GM19468 (cell line): ENCODE measurements around the gene LRRC26.
"Not testable (repeated sequence)": the region's sequence is repeated elsewhere in the genome, so short reads cannot be mapped to it uniquely, and the experiment has no call there.

ENCODE experiments used
- ATAC-seq: cut with Tn5 transposase; IDR thresholded peaks from one replicate; pipeline ENCODE4 v1.9.1; 2021; ENCODE audit warnings: mild to moderate bottlenecking, moderate library complexity, moderate number of reproducible peaks; ENCODE audit not compliant: unreplicated experiment; ENCODE audit errors: extremely low read depth

Gene LRRC26

DNA sequence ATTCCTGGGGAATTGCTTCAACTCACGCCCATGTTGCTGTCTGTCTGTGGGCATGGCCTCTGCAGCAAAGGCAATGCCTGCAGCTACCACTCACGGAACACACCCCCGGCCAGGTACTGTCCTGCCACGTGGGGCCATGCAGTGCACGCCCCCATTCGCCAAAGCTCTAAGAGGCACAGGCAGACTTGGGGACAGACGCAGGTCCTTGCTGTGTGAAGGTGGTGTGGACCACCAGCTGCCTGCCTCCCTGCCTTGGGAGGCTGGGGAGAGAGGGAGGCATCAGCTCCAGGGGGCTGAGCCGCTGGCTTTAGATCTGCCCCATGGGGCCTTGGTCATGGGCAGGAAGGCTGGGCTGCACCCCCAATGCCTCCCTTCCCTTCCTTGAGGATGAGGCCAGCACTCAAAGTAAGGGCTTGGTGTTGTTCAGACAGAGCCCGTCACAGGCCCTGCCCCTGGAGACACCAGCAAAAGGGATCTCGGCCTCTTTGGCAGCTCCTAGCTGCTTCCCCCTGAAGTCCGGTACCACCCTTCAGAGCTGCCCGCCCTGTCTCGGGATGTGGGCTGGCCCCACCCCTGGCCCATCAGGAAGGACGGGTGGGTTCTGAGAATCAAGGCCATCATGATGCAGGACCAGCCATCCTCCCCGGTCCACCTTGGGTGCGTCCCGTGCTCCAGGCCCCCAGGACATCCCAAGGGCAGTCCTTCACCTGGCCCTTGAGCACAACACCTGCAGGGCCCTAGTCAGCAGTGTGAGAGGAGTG lies 28.6 kb downstream of the LRRC26 start:
- no peak for ATAC-seq

DNA sequence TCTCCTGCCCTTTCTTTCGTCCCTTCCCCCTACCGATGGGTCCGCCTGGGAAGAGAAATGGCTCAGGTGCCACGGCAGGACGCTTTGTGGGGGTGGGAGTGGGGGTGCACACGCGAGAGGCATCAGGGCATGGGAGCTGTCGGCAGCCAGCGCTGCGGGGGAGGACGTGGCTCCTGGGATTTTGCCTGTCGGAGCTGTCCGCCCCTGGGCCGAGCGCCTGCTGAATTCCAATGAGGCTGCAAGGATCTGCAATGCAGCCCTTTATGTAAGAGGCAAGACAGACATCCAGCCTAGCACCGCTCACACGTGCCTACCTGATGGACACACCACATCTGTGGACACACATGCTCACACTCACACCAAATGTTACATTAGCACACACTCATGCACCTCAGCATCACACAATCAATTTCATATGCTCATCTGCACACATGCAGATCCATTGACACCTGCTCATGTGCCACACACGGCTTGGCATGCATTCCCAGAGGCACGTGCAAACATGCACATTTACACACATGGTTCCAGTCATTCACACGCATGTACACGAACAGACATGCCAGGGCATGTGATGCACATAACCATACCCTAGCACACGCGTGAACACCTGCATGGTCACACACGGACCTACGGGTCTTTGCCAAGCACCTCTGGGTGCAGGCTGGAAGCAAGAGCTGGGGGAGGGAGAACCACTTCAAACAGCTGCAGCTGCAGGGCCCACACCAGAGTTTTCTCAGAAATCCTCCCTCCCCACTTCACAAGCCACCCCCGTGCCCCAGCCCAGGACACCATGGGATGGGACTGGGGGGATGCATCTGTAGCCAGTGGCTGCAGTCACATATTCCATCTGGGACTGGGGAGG lies 29.5 kb downstream of the LRRC26 start:
- ATAC-seq: no peak

GRCh38 chr9:137139468-137140150 lies 30.2 kb downstream of the LRRC26 start:
- no peak for ATAC-seq

- ATAC-seq: no peak
These were observed 31.0 kb downstream of the LRRC26 start, which contains the start of gene GRIN1 for GRCh38 chr9:137138722-137139467. TSS of gene GRIN1 (plus strand) at chr9:137139154. CDS start at chr9:137139487, 333 bp downstream.

DNA sequence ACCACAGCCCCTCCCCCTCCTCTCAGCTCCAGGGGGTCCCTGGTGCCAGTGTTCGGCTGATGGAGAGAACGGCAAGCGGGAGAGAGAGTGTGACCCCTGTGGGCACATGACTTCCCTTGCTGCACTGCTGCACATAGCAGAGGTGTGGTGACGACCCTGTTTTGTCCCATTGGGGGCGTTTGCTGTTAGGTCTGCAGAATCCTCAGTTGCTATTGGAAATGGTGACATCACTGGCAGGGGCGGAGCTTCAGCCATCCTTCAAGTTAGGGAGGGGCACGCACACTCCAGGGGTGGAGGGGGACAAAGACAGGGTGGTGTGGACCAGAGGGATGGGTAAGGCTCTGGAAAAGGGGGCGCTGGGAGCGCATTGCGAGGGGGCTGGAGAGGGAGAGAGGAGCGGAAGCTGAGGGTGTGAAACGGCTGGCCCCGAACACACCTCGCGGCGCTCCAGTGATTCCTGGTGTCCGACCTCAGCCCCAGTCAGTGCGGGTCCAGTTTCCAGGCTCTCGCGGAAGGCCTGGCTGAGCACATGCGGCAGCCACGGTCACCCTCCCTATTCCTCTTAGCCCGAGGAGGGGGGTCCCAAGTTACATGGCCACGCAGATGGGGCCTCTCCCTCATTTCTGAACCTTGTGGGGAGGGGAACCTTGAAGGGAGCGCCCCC lies 31.7 kb downstream of the LRRC26 start:
- ATAC-seq: no peak

DNA sequence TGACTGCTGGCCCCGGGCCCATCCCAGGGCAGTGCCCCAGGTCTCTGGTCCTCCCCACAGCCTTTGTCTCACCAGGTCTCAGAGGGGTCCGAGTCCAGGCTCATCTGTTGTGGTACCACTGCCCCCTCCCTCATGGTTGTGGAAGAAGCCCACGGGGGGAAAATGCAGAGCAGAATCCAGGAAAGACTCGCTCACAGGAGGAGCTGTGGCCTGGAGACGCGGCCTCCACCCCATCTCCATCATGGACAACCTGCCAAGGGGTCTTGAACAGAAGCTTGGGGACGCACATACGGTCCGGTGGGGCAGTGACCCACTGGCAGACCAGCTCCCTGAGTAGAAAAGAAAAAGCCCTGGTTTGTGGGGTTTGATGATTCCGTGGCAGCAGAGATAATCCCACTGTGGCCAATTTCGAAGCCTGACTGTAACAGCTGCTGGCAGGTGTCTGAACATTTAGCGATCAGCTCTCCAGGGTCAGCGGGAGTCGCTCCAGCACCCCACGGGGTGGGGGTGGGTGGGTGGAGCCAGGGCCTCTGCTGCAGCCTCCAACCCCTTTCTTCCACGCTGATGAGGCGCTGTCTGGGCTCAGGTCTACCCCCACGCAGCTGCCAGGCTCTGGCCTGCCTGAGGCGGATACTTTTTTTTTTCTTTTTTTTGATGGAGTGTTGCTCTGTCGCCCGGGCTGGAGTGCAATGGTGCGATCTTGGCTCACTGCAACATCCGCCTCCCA lies 32.8 kb downstream of the LRRC26 start:
- ATAC-seq: no peak

- no peak for ATAC-seq
These were observed 33.5 kb downstream of the LRRC26 start for GRCh38 chr9:137136261-137136880.

DNA sequence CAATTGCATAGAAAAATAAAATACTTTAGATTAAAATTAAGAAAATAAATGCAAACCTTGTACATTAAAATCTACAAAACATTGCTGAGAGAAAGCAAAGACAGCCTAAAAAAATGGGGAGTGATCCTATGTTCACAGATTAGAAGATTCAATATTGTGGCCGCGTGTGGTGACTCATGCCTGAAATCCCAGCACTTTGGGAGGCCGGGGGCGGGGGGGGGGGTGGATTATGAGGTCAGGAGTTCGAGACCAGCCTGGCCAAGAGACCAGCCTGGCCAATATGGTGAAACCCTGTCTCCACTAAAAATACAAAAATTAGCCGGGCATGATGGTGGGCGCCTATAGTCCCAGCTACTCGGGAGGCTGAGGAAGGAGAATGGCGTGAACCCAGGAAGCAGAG lies 34.7 kb downstream of the LRRC26 start:
- ATAC-seq: not testable (repeated sequence)

GRCh38 chr9:137134191-137134590 lies 35.7 kb downstream of the LRRC26 start:
- ATAC-seq: no peak

GRCh38 chr9:137130176-137130755 lies 39.6 kb downstream of the LRRC26 start:
- ATAC-seq: no peak

DNA sequence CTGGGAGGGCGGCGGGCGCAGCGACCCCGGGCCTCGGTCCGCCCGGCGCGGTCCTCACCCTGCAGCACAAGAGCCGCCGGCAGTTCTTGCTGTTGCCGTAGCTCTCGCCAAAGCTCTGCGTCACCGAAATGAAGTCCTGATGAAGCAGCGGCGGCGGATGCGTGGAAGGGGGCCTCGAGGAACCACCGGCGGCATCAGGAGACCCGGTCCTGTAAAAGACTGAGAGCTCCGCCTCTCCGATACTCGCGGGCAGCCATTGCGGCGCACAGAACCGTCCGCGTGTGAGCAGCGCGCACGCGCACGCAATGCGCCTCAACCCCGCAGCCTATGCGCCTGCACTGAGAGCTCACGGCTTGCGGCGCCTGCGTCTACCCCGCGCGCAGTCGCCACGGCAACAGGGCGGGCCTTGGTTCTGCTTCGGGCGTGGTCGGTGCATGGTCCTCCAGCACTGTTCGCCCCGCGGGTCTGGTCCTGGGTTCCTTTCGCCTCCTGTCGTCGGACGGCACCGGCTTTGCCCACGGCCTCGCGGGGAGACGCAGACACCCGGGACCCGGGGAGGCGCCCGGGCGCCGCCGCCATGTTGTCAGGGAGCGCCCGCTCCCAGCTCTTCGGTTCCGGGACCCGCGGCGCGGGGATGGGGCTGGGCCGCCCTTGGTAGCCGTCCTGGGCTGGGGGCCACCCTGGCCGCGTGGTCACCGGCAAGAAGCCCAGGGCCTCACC lies 40.2 kb downstream of the LRRC26 start:
- ATAC-seq: peak; percentile 62

DNA sequence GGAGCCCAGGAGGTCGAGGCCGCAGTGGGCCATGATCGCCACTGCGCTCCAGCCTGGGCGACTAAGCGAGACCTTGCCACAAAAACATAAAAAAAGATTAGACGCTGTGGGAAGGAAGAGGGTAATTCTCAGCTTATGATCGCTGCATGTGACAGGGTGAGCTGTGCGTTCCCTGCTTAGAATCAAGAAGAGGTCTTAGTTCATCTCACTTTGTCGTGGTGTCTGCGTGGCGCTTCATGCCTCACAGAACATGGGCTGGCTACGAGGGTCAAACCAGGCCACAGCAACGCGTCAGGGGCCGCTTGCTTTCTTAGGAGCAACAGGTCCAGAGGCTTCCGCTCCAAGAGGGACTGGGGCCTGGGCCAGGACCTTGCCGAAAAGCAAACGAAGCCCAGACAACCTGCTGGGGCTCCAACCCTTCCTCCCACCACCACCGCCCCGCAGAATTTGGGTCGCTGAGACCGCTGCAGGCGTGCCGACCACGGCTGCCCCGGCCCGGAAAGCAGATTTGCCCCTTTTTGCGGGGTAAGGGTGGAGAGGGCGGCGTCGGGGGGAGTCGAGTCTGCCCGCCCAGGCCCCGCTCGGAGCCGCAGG lies 40.9 kb downstream of the LRRC26 start:
- no peak for ATAC-seq

DNA sequence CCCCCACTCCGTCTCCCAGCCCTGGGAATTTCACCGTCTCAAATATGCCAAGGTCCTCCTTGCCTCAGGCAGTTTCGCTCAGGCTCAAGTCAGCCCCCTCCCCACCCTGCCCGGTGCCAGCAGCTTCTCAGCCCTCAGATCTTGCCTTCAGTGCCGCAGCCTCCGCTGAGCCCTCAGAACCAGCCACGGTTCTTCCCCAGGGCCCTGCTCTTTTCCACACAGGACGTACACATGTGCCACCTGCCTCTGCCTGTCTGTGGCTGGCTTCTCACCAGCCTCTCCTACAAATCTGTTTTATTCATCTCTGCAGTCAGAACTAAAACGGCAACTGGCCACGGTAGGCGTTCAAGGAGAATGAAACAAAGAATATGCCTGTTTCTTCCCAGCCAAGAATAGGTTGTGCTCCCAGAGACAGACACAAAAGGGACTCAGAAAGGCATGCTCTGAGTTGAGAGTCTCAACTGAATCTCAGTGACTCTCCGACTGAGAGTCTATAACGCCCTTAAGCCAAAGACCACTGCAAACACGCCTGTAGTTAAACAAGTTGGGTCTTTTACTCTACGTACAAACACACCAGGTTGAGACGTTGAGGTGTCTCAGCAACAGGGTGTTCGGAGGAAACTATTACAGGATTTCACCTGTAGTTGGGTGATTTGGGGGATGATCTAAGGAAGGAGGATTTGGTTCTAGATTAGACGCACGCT lies 41.5 kb downstream of the LRRC26 start:
- no peak for ATAC-seq

DNA sequence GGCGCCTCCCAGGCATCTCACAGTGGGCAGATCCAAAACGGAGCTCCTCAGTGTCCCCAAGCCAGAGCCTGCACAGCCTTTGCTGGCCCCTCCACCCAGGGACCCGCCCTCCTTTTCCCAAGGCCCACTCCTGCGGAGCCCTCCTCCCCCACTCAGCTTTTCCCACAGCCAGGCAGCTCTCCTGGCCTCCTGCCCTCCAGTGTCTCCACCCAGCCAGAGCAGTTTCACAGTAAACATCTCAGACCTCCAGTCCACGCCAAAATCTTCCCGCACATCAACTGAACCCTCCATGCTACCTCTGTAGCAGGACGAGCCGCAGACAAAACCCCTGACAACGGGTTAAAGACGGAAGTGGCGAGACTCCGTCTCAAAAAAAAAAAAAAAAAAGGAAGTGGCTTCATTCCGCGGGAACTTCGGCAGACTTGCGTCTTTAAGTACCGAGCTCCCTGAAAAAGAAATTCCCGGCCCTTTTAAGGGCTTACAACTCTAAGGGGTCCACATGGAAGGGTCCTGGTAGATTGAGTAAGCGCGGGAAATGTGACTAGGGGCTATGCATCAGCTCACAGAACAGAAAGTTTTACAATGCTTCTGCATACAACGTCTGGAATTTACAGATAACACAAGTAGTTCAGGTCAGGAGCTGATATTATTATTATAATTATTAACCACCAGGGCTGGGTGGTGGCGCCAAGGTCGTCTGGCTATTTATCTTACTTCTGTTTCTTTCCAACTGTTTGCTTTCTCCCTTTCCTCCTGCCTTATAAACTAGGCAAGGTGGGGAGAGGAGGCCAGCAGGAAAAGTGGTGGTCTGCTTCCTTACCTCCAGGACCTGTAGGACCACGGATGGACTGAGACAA lies 42.3 kb downstream of the LRRC26 start:
- ATAC-seq: no peak

DNA sequence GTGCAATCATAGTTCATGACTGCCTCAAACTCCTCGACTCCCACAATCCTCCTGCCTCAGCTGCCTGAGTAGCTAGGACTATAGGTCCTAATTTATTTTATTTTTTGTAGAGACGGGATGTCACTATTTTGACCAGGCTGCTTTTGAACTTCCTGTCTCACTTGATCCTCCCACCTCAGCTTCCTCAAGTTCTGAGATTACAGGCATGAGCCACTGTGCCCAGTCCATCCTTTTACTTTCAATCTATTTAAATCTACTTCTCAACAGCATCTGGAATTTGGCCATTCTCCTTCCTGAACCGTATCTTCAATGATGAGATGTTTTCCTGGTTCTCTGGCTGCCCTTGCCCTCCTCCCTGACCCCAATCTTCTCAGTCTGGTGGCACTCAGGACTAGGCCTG lies 43.1 kb downstream of the LRRC26 start:
- ATAC-seq: no peak
